Duodenal mucosa (tissue), 2 donors: Measurements from ENCODE around the gene KLHL24.
"Not testable (repeated sequence)": the region's sequence is repeated elsewhere in the genome, so short reads cannot be mapped to it uniquely, and the experiment has no call there.

Experiments used
- H3K27ac ChIP-seq: one replicate; pipeline ENCODE4 v1.7.0; 2013; ENCODE audit warnings: low read depth, low read length
- H3K27me3 ChIP-seq, 2 donors: one replicate each; pipeline ENCODE4 v1.7.0; 2013; ENCODE audit warnings: low read length in 2 of 2, control low read depth in 1 of 2; ENCODE audit not compliant: insufficient read depth in 2 of 2, control insufficient read depth in 1 of 2
- H3K36me3 ChIP-seq, 2 donors: one replicate each; pipeline ENCODE4 v1.7.0; 2013; ENCODE audit warnings: low read length in 2 of 2, control low read depth in 1 of 2; ENCODE audit not compliant: insufficient read depth in 2 of 2, control insufficient read depth in 1 of 2
- H3K4me1 ChIP-seq, 2 donors: one replicate each; pipeline ENCODE4 v1.7.0; 2013; ENCODE audit warnings: low read length in 2 of 2, control low read depth in 1 of 2; ENCODE audit not compliant: insufficient read depth in 2 of 2, control insufficient read depth in 1 of 2
- H3K4me3 ChIP-seq, 2 donors: one replicate each; pipeline ENCODE4 v1.7.0; 2013; ENCODE audit warnings: low read length in 2 of 2, low read depth in 1 of 2
- H3K9ac ChIP-seq, 2 donors: one replicate each; pipeline ENCODE4 v1.7.0; 2013; ENCODE audit warnings: low read length in 2 of 2, low read depth in 1 of 2
- H3K9me3 ChIP-seq, 2 donors: one replicate each; pipeline ENCODE4 v1.7.0; 2013; ENCODE audit warnings: low read length in 2 of 2, control low read depth in 1 of 2; ENCODE audit not compliant: control insufficient read depth in 1 of 2

The KLHL24 gene

GRCh38 chr3:183645254-183645653, 9.8 kb downstream of the KLHL24 start:
- no peak overlapping the region for H3K9ac ChIP-seq
- peaks cover 0 to 6% of the 10 kb centered on the region in 2 donors for H3K4me1 ChIP-seq
- peaks cover under 1 to 16% of the 10 kb centered on the region in 2 donors for H3K36me3 ChIP-seq
- H3K4me3 ChIP-seq = no peak overlapping the region
- no peaks in the 10 kb centered on the region for H3K27me3 ChIP-seq
- H3K9me3 ChIP-seq = no peaks in the 10 kb centered on the region
- no peak overlapping the region for H3K27ac ChIP-seq

- Histone ChIP-seq H3K9ac (no peak overlapping the region), H3K4me1 (no peaks in the 10 kb centered on the region), H3K27ac (no peak overlapping the region), H3K9me3 (peaks cover 30 to 45% of the 10 kb centered on the region in 2 donors), H3K36me3 (peaks cover 28 to 40% of the 10 kb centered on the region in 2 donors), H3K4me3 (no peak overlapping the region), H3K27me3 (no peaks in the 10 kb centered on the region)
Observed at GRCh38 chr3:183650554-183650953, 15.1 kb downstream of the KLHL24 start.

GRCh38 chr3:183653209-183654064, 18.0 kb downstream of the KLHL24 start:
- Histone ChIP-seq H3K4me3 (no peak overlapping the region), H3K27ac (no peak overlapping the region), H3K9ac (no peak overlapping the region), H3K27me3 (no peaks in the 10 kb centered on the region), H3K4me1 (no peaks in the 10 kb centered on the region), H3K9me3 (peaks cover 30 to 45% of the 10 kb centered on the region in 2 donors), H3K36me3 (peaks cover 32 to 37% of the 10 kb centered on the region in 2 donors)

- H3K27me3 ChIP-seq = no peaks in the 10 kb centered on the region
- no peak overlapping the region for H3K4me3 ChIP-seq
- no peak overlapping the region for H3K27ac ChIP-seq
- peaks cover 32 to 48% of the 10 kb centered on the region in 2 donors for H3K36me3 ChIP-seq
- no peaks in the 10 kb centered on the region for H3K4me1 ChIP-seq
- peaks cover 30 to 45% of the 10 kb centered on the region in 2 donors for H3K9me3 ChIP-seq
- no peak overlapping the region for H3K9ac ChIP-seq
Observed at GRCh38 chr3:183654727-183655126, 19.3 kb downstream of the KLHL24 start.

GRCh38 chr3:183662099-183662498, 26.7 kb downstream of the KLHL24 start:
- H3K27ac ChIP-seq = no peak overlapping the region
- H3K4me1 ChIP-seq = no peaks in the 10 kb centered on the region
- no peaks in the 10 kb centered on the region for H3K27me3 ChIP-seq
- no peak overlapping the region for H3K4me3 ChIP-seq
- H3K9ac ChIP-seq = no peak overlapping the region
- H3K36me3 ChIP-seq = peaks cover 11 to 46% of the 10 kb centered on the region in 2 donors
- no peaks in the 10 kb centered on the region for H3K9me3 ChIP-seq

- Histone ChIP-seq H3K36me3 (peaks cover 25 to 53% of the 10 kb centered on the region in 2 donors), H3K4me3 (no peak overlapping the region), H3K27ac (no peak overlapping the region), H3K4me1 (no peaks in the 10 kb centered on the region), H3K9me3 (no peaks in the 10 kb centered on the region), H3K9ac (no peak overlapping the region), H3K27me3 (no peaks in the 10 kb centered on the region)
Observed at GRCh38 chr3:183664913-183665381, 29.5 kb downstream of the KLHL24 start.

GRCh38 chr3:183680061-183680460, 44.6 kb downstream of the KLHL24 start:
- peaks cover 0 to 28% of the 10 kb centered on the region in 2 donors for H3K36me3 ChIP-seq
- H3K4me3 ChIP-seq = no peak overlapping the region

GRCh38 chr3:183687705-183688104, 52.3 kb downstream of the KLHL24 start:
- Histone ChIP-seq H3K4me1 (no peaks in the 10 kb centered on the region), H3K27me3 (no peaks in the 10 kb centered on the region), H3K27ac (no peak overlapping the region), H3K9me3 (no peaks in the 10 kb centered on the region), H3K9ac (no peak overlapping the region), H3K4me3 (no peak overlapping the region), H3K36me3 (no peaks in the 10 kb centered on the region)

More at GRCh38 chr3:183680061-183680460, 44.6 kb downstream of the KLHL24 start:
- no peak overlapping the region for H3K27ac ChIP-seq
- no peak overlapping the region for H3K9ac ChIP-seq
- no peaks in the 10 kb centered on the region for H3K27me3 ChIP-seq
- no peaks in the 10 kb centered on the region for H3K9me3 ChIP-seq
- H3K4me1 ChIP-seq = no peaks in the 10 kb centered on the region

- no peaks in the 10 kb centered on the region for H3K4me1 ChIP-seq
- H3K9ac ChIP-seq = no peak overlapping the region
- no peak overlapping the region for H3K27ac ChIP-seq
- no peaks in the 10 kb centered on the region for H3K27me3 ChIP-seq
- H3K9me3 ChIP-seq = no peaks in the 10 kb centered on the region
- H3K4me3 ChIP-seq = no peak overlapping the region
- H3K36me3 ChIP-seq = no peaks in the 10 kb centered on the region
Observed at GRCh38 chr3:183688874-183689273, 53.5 kb downstream of the KLHL24 start.

- H3K27ac ChIP-seq, H3K36me3 ChIP-seq, H3K9me3 ChIP-seq, H3K9ac ChIP-seq, H3K4me3 ChIP-seq, H3K27me3 ChIP-seq, H3K4me1 ChIP-seq: not testable (repeated sequence)
Observed at GRCh38 chr3:183689621-183690020, 54.2 kb downstream of the KLHL24 start.
